Measurements from ENCODE around the gene TSPAN15.

The TSPAN15 gene

DNA sequence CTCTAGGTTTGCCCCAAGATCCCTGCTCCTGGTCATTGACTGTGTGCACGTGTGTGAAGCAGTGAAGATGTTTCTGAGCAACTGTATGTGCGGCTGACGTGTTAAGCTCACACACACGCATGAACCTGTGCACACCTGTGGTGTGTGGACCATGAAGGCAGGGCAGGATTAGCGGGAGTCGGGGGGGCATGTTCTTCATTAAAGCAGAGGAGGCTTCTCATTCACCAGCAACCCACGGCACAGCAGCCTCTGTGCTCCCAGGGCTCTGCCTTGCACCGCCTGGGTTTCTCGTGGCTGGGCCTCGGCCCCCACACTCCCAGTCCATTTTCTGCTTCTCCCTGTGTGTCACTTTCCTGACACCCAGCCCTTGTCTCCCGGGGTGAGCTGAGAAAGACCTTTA lies 33.7 kb upstream of the TSPAN15 start:
- DNase-seq (ENCODE audit: low read depth), result no peak

DNA sequence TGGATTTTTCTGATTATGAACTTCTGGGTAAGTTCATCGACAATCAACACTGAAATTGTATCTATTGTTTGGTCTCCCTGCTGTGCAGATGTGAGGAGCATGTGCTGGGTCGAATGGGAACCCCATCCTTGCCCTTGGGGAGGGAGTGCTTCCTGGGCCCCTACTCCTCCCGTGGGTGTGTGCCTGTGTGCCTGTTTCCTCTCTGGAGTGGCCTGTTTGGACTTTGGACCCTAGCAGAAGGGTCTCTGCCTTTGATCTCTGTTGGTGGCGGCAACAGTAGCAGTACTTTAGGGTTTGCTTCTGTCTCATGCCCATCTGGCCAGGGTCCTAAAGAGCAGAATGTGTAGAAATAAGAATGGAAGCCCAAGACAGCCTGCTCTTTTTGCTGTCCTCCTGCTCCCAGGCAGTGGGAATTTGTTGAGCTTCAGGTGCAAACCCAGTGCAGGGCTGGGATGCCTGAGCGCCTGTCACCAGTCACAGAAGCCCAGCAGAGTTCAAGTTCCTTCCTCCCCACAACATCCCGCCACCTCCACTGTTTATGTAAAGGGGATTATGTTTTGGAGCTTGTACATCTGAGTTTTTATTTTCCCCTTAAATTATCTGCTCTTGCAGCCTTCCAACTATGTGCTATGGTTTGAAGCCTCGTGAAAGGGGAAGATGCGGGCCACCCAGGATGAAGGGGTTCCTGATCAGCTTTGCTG lies 33.1 kb upstream of the TSPAN15 start:
- no peak for DNase-seq (ENCODE audit: low read depth)

DNA sequence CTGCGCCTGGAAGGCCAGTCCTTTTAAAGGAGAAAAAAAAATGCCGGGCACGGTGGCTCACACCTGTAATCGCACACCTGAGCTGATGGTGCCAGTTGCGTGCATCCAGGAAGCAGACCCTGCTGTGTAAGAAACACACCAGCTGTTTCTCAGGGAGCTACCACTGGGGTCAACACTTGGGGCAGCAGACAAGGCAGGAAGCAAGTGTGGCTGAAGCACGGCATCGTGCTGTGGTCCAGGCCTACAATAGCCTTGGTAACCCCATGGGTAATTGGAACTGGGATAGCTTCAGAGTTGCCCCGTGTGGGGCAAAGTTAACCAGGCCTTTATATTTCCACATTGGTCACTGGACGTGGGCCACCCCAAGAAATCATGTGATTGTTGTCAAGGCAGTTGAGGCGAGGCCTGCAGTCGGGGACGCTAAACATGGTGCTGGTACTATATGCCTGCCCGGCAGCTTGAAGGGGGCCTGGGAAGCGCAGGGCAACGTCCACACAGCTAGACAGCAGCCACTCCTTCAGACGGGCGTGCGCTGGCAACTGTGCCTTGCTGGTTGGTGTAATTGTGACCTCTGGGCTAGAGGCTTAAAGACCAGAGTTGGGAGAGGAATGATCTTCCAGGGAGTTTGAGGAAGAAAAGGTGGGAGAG lies 32.0 kb upstream of the TSPAN15 start:
- DNase-seq (ENCODE audit: low read depth), result no peak

DNA sequence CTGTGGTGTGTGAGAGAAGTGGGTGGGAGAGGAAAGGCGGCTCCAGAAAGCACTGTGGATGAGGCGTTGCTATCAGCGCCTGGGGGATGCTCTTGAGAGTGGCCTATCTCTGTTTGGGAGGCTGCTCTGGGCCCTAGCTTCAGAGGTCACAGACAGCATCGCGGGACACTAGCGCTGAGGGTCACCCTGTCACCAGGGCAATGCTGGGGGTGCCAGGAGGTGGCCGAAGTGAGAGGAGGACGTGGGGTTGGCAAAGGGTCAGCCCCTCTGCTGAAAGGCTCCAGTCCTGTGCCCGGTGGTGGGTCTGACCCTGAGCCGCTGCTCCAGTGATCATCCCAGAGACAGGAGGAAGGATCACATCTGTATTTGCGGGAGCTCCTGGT lies 31.5 kb upstream of the TSPAN15 start:
- no peak for DNase-seq (ENCODE audit: low read depth)

DNA sequence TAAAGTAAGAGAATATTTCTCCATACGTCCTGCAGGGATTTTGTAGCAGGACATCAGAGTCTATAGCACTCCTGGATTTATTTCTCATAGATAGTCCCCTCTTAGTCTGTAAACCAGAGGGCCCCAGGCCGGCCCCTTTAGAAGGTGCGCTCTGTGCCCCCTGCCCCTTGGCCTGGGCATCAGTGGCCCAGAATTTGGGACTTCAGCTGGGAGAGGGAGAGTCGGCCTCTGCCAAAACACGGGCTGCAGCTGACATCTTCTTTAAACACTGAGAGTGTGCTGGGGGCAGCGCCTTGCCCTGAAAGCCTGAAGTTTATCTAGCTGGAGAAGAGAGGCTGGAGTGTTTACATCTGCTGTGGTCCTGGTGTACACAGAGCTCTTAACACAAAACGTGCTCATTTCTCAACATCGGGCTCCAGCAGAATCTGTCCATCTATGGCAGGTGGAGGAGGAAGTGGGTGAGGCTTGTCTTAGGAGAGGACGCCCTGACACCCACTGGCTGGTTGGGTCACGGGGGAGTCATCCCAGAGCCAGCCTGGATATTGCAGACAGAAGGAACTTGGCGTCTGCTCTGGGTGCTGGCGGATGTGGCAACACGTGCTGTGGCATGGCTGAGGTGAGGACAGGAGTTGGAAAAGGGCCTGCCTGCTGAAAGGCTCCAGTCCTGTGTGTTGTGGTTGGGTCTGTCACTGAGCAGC lies 29.5 kb upstream of the TSPAN15 start:
- DNase-seq (ENCODE audit: low read depth), result no peak

DNA sequence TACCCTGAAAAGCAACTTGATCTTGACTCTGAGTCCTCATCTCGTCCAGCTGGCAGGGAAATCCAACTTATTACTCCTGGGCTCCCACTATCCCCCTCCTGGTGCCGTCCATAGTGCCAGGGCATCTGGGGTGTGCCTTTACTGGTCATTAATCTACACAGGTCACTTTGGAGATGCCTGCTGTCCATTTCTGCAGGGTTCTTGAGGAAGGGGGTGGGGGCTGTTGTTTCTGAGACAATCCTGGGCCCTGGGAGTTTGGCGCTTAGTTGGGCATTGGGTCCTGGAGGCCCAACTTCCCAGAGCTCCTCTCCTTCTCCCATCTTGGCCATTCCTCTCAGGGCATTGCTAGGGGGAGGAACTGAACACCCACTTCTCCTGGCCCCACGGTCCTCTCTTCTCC lies 28.6 kb upstream of the TSPAN15 start:
- no peak for DNase-seq (ENCODE audit: low read depth)

DNA sequence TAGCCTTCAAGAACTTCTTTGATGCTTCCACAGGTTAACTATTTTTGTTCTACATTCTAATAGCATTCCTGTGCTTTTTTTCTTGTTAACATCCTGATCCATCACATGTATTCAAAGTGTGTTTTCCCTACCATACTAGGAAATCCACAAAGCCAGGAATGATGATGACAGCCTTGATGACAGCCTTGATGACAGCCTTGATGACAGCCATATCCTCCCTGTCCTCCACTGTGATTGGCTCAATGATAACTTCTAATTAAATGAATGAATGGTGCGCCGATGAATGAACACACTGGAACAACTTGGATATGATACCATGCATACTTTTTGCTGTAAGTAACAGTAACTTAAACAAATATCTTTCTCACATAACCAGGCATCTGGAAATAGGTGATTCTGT lies 26.2 kb upstream of the TSPAN15 start:
- no peak for DNase-seq (ENCODE audit: low read depth)

DNA sequence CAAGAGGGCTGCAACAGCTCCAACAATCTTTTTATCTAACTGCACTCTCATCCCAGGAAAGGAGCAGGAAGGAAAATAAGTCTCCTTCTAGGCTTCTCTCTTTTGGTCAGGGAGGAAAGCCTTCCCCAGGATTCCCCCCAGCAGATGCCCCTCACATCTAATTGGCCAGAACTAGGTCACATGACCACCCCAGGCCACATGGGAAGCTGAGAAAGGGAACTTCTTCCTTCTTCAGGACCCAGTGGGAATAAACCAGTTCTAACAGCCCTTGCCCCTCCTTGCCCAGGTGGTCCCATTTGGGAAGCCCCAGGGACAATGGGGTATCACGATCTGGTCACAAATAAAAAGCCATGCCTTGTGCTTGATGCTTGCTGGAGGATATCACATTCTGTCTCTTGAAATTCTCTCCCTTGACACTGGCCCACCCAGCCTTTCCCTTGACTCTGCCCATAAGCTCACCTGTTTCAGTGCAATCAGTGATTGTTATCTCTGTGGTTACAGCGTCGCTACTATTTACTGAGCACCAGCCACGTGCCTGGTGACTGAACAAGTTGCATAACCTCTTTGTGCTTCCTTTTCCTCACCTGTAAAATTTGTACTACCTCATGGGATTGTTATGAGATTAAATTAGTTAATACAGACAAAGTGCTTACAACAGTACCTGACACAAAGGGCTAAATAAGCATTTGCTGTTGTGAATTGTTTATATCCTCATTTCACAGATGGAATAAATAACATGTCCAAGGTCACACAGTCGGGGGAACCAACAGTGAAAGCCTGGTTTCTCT lies 25.6 kb upstream of the TSPAN15 start:
- no peak for DNase-seq (ENCODE audit: low read depth)

DNA sequence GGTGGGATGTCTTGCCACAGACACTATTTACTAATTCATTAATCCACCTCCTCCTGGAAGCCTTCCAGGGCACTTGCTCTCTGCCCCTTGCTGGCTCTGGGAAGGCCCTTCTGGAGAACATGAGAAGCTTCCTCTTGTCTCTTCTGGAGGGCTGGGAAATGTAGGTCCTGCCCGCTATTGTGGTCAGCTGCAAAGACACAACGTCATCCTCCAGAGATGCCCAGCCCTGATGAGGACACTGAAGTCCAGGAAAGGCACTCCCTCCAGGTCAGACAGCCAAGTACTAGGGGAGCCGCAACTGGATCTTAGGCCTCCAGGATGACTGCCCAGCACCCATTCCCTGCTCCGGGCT lies 24.9 kb upstream of the TSPAN15 start:
- DNase-seq (ENCODE audit: low read depth), result no peak

DNA sequence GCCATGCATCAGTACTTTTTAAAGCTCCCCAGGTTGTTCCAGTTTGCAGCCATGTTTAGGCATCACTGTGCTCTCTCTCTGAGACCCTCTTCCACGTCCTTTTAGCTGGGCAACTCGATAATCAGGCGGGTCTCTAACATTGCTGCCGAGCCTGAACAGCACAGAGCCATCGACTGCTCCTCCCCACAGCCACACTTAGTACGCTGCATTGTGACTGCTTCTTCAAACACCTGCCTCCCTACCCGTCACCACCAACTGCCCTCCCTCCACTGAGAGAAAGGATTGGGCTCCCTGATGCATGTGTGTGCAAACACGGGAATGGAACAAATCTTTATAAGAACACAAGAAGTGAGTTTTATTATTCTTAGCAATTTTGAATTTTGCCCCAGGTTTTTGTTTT lies 23.1 kb upstream of the TSPAN15 start:
- DNase-seq (ENCODE audit: low read depth), result no peak

DNA sequence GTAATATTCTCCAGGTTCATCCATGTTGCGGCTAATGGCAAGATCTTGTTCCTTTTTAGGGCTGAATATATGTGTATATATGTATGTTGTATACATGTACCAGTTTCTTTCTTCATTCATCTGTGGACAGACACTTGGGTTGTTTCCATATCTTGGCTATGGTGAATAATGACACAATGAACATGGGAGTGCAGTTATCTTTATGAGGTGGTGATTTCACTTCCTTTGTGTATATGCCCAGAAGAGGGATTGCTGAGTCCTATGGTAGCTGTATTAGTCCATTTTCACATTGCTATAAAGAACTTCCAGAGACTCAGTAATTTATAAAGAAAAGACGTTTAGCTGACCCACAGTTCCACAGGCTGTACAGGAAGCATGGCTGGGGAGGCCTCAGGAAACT lies 17.1 kb upstream of the TSPAN15 start:
- DNase-seq (ENCODE audit: low read depth), result no peak

DNA sequence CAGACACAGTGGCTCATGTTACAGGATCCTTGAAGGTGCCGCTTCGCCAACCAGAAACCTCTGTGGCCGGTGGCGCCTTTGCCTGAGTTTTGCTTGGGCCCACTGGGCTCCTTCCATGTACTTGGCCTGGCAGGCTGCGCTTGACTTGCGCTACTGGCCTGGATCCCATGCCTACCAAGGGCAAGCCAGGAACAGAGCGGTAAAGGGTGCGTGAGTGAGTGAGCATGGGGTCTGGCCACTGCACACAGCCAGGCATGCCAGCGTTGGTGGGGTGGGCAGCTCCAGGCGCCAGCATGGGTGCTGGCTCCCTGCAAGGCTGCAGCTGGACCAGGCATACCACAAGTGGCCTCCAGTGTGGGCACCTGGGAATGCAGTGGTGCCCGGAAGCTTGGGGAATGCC lies 16.3 kb upstream of the TSPAN15 start:
- no peak for DNase-seq (ENCODE audit: low read depth)

DNA sequence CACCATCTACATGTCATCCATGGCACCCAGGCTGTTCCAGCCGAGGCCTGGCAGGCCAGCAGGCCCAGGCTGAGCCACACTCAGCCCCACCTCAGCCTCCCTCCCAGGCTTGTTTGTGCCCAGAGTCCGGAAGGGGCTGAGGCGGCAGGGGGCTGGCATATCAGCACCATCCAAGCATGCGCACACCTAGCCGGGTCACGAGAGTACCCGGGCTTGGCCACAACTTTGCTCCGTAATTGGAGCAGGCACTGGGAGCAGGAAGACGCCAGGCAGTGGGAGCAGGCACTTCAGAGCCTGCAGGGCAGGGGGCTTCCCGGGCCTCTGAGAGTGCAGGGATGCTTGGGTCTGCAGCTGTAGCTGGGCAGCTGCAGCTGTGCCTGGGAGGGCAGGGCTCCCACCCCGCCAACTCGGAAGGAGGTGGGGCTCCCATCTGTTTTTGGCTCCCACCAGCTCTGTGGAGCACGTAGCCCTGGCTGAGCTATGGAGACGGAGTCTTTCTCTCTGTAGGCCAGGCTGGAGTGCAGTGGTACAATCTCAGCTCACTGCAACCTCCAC lies 15.2 kb upstream of the TSPAN15 start:
- no peak for DNase-seq (ENCODE audit: low read depth)

DNA sequence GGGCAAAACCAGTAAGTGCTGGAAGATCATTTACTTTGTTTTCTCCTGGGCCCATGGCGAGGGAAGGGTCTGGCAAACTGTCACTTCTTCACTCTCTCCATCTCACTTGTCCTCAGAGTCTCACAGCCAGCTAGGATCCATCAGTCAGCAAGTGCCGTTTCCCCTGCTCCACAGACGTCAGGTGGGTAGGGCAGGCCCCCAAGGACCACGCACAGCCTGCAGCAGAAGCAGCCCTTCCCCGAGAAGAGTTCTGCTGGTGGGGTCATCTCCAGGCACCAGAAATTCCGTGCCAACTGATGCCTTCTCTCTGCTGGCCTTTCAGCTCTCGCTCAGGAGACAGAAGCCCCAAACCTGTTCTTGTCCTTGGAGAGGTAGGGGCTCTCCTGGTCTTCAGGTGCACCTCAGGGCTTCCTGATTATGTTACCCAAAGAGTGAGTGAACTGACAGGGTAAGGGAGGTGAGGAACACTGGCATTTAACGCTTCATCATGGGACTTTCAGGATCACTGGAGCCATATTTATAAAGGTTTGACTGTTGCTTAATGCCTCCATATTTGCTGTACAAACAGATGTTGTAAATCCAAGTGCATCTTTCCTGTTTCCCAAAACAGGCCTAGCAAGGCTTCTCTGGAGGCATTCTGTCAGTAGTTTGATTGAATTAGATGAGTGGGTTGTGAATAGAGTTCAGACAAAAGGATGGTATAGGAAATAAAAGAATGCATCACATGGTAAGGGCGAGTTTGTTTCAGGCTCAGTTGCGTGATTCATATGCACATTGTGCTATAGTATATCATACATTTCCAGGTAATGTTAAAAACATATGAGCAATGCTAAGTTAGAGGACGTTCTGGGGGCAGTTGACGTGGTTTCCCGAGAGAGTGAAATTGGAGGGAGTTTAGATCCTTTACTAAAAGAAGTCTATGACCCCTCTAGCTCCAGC lies 13.7 kb upstream of the TSPAN15 start:
- DNase-seq (ENCODE audit: low read depth), result no peak

DNA sequence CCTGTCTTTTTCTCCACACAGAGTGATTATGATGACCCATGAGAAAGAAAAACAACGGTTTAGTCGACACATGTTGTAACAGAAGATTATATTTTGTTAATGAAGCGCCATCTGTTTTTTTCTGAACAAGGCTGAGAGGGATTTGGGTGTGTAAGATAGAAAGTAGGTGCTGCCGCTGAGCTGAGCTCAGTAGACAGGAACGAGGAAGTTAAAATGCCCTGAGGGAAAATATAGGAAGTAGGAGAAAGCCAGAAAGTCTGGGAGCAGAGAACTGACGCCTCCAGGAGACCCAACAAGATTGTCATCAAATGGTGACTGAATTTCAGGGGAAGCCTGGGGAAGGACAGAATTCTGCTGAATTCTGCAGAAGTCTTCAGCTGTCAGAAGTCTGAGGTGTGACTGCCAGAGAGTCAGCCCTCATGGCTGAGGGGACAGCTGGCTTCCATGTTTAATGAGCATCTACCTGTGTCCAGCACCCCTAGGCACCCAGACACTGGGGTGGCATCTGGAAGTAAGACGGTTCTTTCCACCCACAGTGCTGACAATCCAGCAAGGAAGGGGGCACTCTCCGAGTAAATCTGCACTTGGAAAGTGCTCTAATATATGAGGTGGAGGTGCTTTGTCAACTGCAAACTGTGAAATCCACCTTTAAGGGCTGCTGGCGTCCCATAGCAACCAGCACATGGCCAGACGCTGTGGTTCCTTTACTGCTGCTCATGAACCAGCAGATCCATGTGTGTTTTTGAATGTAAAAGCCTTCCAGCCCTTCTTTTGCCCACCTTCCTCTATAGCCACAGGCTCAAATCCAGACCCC lies 12.5 kb upstream of the TSPAN15 start:
- DNase-seq (ENCODE audit: low read depth), result no peak

DNA sequence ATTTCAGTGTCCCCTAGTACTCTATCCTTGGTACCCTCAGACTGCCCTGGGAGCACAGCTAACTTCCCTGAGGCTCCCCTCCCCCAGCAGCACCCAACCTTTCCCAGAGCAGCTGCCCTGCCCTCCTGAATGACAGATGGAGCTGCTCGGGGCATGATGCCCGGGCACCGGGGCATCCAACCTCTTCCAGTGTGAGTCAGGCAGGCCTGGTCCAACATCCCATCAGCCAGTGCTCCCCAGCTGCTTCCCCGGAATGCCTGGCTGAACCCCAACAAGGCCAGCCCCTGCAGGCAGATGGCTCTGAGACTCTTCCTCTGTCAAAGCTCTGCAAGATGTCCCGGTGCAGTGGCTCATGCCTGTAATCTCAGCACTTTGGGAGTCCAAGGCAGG lies 11.9 kb upstream of the TSPAN15 start:
- DNase-seq (ENCODE audit: low read depth), result no peak

DNA sequence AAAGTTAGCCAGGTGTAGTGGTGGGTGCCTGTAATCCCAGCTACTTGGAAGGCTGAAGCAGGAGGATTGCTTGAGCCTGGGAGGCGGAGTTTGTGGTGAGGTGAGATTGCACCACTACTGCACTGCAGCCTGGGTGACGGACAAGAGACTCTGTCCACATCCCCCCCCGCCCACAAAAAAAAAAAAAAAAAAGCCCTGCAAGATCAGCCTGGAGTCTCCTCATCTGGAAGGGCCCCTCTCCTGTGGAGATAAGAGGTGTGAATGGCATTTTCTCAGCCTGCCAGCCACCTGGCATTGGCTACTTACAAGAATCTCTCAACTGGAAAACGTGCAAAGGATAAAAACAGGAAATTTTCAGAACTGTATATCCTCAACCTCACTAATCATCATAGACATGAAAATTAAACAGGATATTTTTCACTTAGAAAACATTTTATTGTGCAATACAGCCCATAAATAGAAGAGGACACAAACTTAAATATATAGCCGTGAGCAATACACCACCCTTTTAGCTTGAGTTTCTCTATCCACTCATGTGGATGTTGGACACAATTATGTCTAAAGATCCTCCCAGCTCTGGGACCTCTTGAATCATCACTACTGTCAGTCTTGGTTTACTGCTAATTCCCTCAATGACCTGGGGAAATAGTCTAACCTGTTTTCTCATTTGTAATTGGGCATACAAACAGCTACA lies 11.3 kb upstream of the TSPAN15 start:
- peak; percentile 56 for DNase-seq (ENCODE audit: low read depth)

DNA sequence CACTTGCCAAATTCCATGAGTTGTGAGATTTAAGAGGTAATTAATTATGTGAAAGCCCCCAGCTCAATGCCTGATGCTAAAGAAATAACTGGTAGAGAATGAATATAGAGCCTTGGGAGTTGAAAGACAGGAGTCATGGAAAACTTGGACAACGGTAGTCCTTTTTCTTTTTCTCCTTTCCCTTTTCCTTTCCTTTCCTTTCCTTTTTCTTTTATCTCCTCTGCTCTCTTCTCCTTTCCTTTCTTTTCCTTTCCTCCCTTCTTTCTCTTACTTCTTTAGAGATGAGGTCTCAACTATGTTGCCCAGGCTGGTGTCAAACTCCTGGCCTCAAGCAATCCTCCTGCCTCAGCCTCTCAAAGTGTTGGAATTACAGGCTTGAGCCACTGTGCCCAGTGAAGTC lies 7.9 kb upstream of the TSPAN15 start:
- no peak for DNase-seq (ENCODE audit: low read depth)

DNA sequence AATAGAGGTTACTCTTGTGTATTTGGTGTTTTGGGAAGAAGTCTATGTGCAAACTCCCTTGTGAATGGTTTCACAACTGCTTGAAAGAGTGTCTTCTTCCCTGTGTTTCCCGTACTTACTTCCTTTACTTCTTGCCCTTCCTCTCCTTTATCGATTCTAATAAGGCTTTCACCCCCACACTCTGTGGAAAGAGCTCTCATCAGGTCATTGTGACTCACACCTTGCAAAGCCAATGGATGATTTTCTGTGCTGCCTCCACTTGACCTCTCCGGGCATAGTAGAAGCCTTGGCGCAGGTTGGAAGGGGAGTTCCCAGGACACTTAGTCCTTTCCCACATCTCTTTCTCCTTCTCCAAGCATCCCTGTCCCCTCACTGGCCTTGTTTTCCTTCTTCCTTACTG lies 6.2 kb upstream of the TSPAN15 start:
- DNase-seq (ENCODE audit: low read depth), result no peak

DNA sequence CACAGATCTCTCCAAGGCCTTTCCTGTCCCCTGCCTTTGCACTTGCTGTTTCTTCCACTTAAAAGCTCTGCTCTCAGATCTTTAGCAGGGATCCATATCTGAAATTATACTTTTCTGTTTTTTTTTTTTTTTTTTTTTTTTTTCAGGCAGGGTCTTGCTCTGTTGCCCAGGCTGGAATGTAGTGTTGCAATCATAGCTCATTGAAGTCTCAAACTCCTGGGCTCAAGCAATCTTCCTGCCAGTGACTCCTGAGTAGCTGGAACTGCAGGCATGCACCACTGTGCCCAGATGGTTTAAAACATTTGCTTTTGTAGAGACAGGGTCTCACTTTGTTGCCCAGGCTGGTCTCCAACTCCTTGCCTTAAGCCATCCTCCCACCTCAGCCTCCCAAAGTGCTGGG lies 5.0 kb upstream of the TSPAN15 start:
- no peak for DNase-seq (ENCODE audit: low read depth)

Data from GM04503 (cell line).